Adrenal gland (tissue), 5 donors: Measurements from ENCODE around the gene OLFML3.

Experiments
- POLR2A ChIP-seq, 2 donors: fragments of 450-650 bp; IDR thresholded peaks; one replicate each; pipeline ENCODE4 v1.6.1; 2017; ENCODE audit warnings: antibody characterized with exemption in 2 of 2, mild to moderate bottlenecking in 2 of 2, moderate library complexity in 1 of 2
- TF ChIP-seq, protein P1 (sequence below), 6 experiments: fragments of 450-650 bp in 4 of 6; fragments of 200-600 bp in 2 of 6; sonication (generic) in 1 of 6; IDR thresholded peaks; 1 replicate in 5 of 6; 2 replicates in 1 of 6; pipeline versions ENCODE4 v1.5.1 to v1.8.0; 2016 to 2021; ENCODE audit warnings: antibody characterized with exemption in 6 of 6, mild to moderate bottlenecking in 2 of 6, moderate library complexity in 1 of 6
- donor health status: DM: no; HTN: no; CAD: no.

DNA sequence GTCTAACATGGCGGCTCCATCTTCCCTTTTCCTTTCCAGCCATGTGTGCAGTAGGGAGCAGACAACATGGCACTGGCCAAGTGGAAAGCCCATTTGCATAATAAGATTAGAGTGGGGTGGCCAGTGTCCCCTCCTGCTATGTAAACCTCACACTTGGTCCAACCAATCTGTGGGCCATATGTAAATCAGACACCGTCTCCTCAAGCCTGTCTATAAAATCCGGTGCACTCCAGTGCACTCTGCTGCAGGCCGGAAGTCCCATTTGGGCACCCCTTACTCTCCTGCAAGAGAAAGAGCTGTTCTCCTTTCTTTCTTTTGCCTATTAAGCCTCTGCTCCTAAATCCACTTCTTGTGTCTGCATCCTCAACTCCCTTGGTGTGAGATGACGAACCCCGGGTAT lies 44.1 kb downstream of the OLFML3 start:
- TF ChIP-seq, protein P1, sequence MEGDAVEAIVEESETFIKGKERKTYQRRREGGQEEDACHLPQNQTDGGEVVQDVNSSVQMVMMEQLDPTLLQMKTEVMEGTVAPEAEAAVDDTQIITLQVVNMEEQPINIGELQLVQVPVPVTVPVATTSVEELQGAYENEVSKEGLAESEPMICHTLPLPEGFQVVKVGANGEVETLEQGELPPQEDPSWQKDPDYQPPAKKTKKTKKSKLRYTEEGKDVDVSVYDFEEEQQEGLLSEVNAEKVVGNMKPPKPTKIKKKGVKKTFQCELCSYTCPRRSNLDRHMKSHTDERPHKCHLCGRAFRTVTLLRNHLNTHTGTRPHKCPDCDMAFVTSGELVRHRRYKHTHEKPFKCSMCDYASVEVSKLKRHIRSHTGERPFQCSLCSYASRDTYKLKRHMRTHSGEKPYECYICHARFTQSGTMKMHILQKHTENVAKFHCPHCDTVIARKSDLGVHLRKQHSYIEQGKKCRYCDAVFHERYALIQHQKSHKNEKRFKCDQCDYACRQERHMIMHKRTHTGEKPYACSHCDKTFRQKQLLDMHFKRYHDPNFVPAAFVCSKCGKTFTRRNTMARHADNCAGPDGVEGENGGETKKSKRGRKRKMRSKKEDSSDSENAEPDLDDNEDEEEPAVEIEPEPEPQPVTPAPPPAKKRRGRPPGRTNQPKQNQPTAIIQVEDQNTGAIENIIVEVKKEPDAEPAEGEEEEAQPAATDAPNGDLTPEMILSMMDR (IDR thresholded peaks at IDR 0.05): no peak
- no peak for TF ChIP-seq POLR2A (IDR thresholded peaks at IDR 0.05)
